HEK293T (cell line): ENCODE data around the gene EVA1A.

Experiments
- ARNT ChIP-seq: fragments of 450-650 bp; IDR thresholded peaks from 2 replicates; pipeline ENCODE4 v1.6.1; 2017; ENCODE audit warnings: mild to moderate bottlenecking
- ELF4 ChIP-seq: fragments of 450-650 bp; IDR thresholded peaks from 2 replicates; pipeline ENCODE4 v1.6.1; 2017; ENCODE audit warnings: antibody characterized with exemption
- FOXM1 ChIP-seq: fragments of 450-650 bp; IDR thresholded peaks from 2 replicates; pipeline ENCODE4 v1.6.1; 2017; ENCODE audit warnings: mild to moderate bottlenecking, borderline replicate concordance
- SP1 ChIP-seq: fragments of 450-650 bp; IDR thresholded peaks from 2 replicates; pipeline ENCODE4 v1.6.1; 2017
- TF ChIP-seq, protein P1 (sequence below): fragments of 450-650 bp; IDR thresholded peaks from 2 replicates; pipeline ENCODE4 v1.6.1; 2016

DNA sequence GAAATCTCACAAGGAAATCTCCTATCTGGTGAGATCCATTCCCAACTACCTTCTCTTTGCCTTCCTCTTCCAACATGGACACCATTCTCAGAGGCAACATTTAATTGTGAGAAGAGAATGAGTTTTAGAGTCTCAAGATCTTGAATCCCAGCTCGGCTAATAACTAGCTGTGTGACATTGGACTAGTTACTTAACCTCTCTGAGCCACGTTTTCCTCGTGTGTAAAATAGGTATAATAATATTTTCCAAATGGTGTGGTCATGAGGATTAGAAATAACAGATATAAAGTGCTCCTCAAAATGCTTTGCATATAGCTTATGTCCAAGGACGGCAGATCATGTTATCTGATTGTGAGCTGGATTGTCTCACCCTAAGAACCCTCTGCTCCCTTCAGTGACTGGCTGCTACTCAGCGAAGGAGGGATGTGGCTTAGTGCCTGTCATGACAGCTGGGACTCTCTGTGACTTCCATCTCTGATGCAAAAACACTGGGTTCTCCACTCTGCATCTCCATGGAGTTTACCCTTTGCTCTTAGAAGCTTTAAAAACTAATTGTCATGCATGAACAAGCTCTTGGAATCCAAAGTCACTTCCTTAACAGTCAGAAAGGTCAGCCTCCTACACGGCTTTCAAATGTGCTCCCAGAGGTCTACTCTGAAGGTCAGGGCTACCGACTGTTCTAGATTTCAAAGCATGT lies 47.4 kb upstream of the EVA1A start:
- no peak for TF ChIP-seq ELF4
- no peak for TF ChIP-seq SP1
- TF ChIP-seq ARNT = no peak
- TF ChIP-seq, protein P1, sequence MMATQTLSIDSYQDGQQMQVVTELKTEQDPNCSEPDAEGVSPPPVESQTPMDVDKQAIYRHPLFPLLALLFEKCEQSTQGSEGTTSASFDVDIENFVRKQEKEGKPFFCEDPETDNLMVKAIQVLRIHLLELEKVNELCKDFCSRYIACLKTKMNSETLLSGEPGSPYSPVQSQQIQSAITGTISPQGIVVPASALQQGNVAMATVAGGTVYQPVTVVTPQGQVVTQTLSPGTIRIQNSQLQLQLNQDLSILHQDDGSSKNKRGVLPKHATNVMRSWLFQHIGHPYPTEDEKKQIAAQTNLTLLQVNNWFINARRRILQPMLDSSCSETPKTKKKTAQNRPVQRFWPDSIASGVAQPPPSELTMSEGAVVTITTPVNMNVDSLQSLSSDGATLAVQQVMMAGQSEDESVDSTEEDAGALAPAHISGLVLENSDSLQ = no peak
- no peak for TF ChIP-seq FOXM1
